ENCODE measurements around the gene PDLIM5.

GRCh38 chr4:94431388-94431787, 20.4 kb upstream of the PDLIM5 start:
- no peak for TF ChIP-seq ZNF384 (IDR thresholded peaks at IDR 0.05)
- TF ChIP-seq FOXK2 (IDR thresholded peaks at IDR 0.05) = no peak
- TF ChIP-seq ELF4 (IDR thresholded peaks at IDR 0.05) = no peak
